PFSK-1 (cell line): ENCODE results near the gene SNX17.

ENCODE experiments used
- FOXP2 ChIP-seq: optimal IDR thresholded peaks from 2 replicates; pipeline ENCODE3; 2011; ENCODE audit warnings: borderline replicate concordance, control low read depth, inconsistent platforms; ENCODE audit not compliant: insufficient read depth; ENCODE audit errors: extremely low read length, extremely low read depth
- POLR2AphosphoS5 ChIP-seq: IDR thresholded peaks from 2 replicates; pipeline ENCODE4 v1.6.1; 2012; ENCODE audit warnings: low read depth, mild to moderate bottlenecking, control low read depth, low read length, moderate library complexity
- SIN3A ChIP-seq: IDR thresholded peaks from 2 replicates; pipeline ENCODE4 v1.6.1; 2012; ENCODE audit warnings: mild to moderate bottlenecking, low read length, moderate library complexity, borderline replicate concordance; ENCODE audit not compliant: insufficient read depth
- TAF1 ChIP-seq: IDR thresholded peaks from 2 replicates; pipeline ENCODE4 v1.6.1; 2012; ENCODE audit warnings: low read length, control low read depth, borderline replicate concordance; ENCODE audit not compliant: insufficient read depth
- TF ChIP-seq, protein P1 (sequence below), 2 experiments: IDR thresholded peaks; 2 replicates each; pipeline versions ENCODE4 v1.6.1 to v1.8.0; 2011 to 2012; ENCODE audit warnings: low read depth in 2 of 2, low read length in 2 of 2, control low read depth in 1 of 2, inconsistent platforms in 1 of 2, mild to moderate bottlenecking in 1 of 2, moderate library complexity in 1 of 2; ENCODE audit not compliant: insufficient read depth in 1 of 2

The SNX17 gene

DNA sequence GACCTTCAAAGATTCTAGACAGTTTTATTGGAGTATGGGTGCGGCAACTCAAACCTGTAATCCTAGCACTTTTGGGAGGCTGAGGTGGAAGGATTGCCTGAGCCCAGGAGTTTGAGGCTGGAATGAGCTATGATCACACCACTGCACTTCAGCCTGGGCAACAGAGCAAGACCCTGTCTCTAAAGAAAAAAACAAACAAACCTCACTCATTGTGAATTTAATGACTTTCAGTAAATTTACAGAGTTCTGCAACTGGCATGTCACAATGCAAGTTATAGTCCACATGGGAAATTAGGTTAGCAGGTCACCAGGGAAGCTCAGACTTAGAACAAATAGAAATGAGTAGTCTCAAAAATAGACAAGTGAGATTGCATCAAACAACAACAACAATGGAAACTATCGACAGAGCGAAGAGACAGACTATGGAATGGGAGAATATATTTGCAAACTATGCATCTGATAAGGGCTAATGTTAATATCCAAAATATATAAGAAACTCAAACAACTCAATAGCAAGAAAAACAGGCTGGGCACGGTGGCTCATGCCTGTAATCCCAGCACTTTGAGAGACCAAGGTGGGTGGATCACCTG, 51.3 kb downstream of the SNX17 start:
- no peak for TF ChIP-seq POLR2AphosphoS5
- TF ChIP-seq FOXP2 = no peak
- no peak for TF ChIP-seq SIN3A
- TF ChIP-seq, protein P1, sequence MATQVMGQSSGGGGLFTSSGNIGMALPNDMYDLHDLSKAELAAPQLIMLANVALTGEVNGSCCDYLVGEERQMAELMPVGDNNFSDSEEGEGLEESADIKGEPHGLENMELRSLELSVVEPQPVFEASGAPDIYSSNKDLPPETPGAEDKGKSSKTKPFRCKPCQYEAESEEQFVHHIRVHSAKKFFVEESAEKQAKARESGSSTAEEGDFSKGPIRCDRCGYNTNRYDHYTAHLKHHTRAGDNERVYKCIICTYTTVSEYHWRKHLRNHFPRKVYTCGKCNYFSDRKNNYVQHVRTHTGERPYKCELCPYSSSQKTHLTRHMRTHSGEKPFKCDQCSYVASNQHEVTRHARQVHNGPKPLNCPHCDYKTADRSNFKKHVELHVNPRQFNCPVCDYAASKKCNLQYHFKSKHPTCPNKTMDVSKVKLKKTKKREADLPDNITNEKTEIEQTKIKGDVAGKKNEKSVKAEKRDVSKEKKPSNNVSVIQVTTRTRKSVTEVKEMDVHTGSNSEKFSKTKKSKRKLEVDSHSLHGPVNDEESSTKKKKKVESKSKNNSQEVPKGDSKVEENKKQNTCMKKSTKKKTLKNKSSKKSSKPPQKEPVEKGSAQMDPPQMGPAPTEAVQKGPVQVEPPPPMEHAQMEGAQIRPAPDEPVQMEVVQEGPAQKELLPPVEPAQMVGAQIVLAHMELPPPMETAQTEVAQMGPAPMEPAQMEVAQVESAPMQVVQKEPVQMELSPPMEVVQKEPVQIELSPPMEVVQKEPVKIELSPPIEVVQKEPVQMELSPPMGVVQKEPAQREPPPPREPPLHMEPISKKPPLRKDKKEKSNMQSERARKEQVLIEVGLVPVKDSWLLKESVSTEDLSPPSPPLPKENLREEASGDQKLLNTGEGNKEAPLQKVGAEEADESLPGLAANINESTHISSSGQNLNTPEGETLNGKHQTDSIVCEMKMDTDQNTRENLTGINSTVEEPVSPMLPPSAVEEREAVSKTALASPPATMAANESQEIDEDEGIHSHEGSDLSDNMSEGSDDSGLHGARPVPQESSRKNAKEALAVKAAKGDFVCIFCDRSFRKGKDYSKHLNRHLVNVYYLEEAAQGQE (IDR thresholded peaks at IDR 0.05; ENCODE audit: insufficient read depth in 1 of 2, low read depth in 2 of 2, low read length in 2 of 2) = no peak
- no peak for TF ChIP-seq TAF1

DNA sequence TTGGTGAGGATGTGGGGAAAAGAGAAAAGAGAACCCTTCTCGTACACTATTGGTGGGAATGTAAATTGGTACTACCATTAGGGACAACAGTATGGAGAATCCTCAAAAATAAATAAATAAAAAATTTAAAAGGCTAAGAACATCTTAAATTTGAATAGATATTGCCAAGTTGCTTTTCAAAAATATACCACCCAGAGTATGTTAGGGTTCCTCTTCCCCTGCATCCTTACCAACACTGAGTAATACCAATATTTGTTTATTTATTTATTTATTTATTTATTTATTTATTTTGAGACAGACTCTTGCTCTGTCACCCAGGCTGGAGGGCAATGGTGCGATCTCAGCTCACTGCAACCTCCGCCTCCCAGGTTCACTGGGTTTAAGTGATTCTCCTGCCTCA, 52.5 kb downstream of the SNX17 start:
- TF ChIP-seq FOXP2 = no peak
- no peak for TF ChIP-seq POLR2AphosphoS5
- TF ChIP-seq TAF1 = no peak
- no peak for TF ChIP-seq SIN3A
- TF ChIP-seq, protein P1 (IDR thresholded peaks at IDR 0.05; ENCODE audit: insufficient read depth in 1 of 2, low read depth in 2 of 2, low read length in 2 of 2) = no peak
